HepG2 (cell line): ENCODE data around the gene S100A4. TPM values are rescaled to one million over a fixed set of nuclear protein-coding genes. Genes with fewer than 3 reads are reported as not detected.

Experiments
- NFE2 ChIP-seq: sonication (generic); formaldehyde crosslinking; IDR thresholded peaks from 2 replicates; pipeline ENCODE4 v1.4.0; 2020; ENCODE audit warnings: missing genetic modification reagents
- NKX3-1 ChIP-seq: sonication (generic); formaldehyde crosslinking; IDR thresholded peaks from 2 replicates; pipeline ENCODE4 v1.5.0; 2020; ENCODE audit warnings: missing genetic modification reagents
- PAX8 ChIP-seq: sonication (generic); formaldehyde crosslinking; IDR thresholded peaks from 2 replicates; pipeline ENCODE4 v1.8.0; 2022; ENCODE audit warnings: mild to moderate bottlenecking, missing genetic modification reagents, borderline replicate concordance
- SP1 ChIP-seq, 2 experiments: fragments of 450-650 bp in 1 of 2; sonication (generic) in 1 of 2; formaldehyde crosslinking in 1 of 2; IDR thresholded peaks; 2 replicates each; pipeline versions ENCODE4 v1.4.0 to v1.6.1; 2016 to 2020; ENCODE audit warnings: missing genetic modification reagents in 1 of 2
- ZBTB40 ChIP-seq, 2 experiments: fragments of 450-650 bp in 1 of 2; sonication (generic) in 1 of 2; formaldehyde crosslinking in 1 of 2; IDR thresholded peaks; 2 replicates each; pipeline versions ENCODE4 v1.6.1 to v1.8.0; 2016 to 2022; ENCODE audit warnings: antibody characterized with exemption in 1 of 2, mild to moderate bottlenecking in 1 of 2, missing genetic modification reagents in 1 of 2
- ZNF232 ChIP-seq: sonication (generic); formaldehyde crosslinking; IDR thresholded peaks from 2 replicates; pipeline ENCODE4 v1.4.0; 2020; ENCODE audit warnings: missing genetic modification reagents, borderline replicate concordance
- ZNF329 ChIP-seq: sonication (generic); formaldehyde crosslinking; IDR thresholded peaks from 2 replicates; pipeline ENCODE4 v1.9.0; 2021; ENCODE audit warnings: low read depth, mild to moderate bottlenecking, missing genetic modification reagents
- ZNF878 ChIP-seq: sonication (generic); formaldehyde crosslinking; IDR thresholded peaks from 2 replicates; pipeline ENCODE4 v1.8.1; 2023; ENCODE audit warnings: mild to moderate bottlenecking, missing genetic modification reagents, moderate library complexity
- polyA plus RNA-seq, 8 experiments: library from polyadenylated mRNA; depleted of rRNA in 3 of 8; stranded (reverse) in 7 of 8; unstranded in 1 of 8; fragments of >200 nt; fragmentation: Illumina TruSeq in 4 of 8; extraction: Trizol in 4 of 8; gene quantifications; 2 replicates each; pipeline versions ENCODE4 v1.2.1 to v1.2.3, GENCODE V29; 2011 to 2016; ENCODE audit warnings: low read depth in 4 of 8, missing spikeins in 1 of 8, mixed read lengths in 1 of 8; ENCODE audit not compliant: insufficient read depth in 1 of 8
- total RNA-seq, 5 experiments: library from RNA; depleted of rRNA; stranded (reverse); fragments of >200 nt; fragmentation: Illumina TruSeq; extraction: Trizol; gene quantifications; 2 replicates each; pipeline ENCODE4 v1.2.3, GENCODE V29; 2016; ENCODE audit warnings: low read depth in 1 of 5
- TF ChIP-seq, protein P1 (sequence below), 2 experiments: sonication (generic) in 1 of 2; formaldehyde crosslinking in 1 of 2; IDR thresholded peaks; 2 replicates each; pipeline versions ENCODE4 v1.4.0 to v1.6.1; 2016 to 2020; ENCODE audit warnings: borderline replicate concordance in 1 of 2, low read depth in 1 of 2, mild to moderate bottlenecking in 1 of 2, missing genetic modification reagents in 1 of 2

S100A4 gene
- total and polyA plus RNA-seq, 2 of the 13 experiments (the other 11 are each of a cell fraction or from before 2014, with no cell fraction given): 12.9 to 20.2 TPM

- TF ChIP-seq ZBTB40 (IDR thresholded peaks at IDR 0.05) (no peak), ZBTB40 (CRISPR knock-in tag; IDR thresholded peaks at IDR 0.05) (no peak), ZNF878 (no peak), NFE2 (CRISPR knock-in tag) (no peak), SP1 (IDR thresholded peaks at IDR 0.05) (no peak), SP1 (CRISPR knock-in tag; IDR thresholded peaks at IDR 0.05) (peak; percentile 76), ZNF232 (CRISPR knock-in tag) (no peak), PAX8 (CRISPR knock-in tag) (no peak), NKX3-1 (CRISPR knock-in tag) (0 out of 2 replicates have a peak, but pooled peaks have one; percentile 34), ZNF329 (CRISPR knock-in tag) (no peak)
- TF ChIP-seq, protein P1, sequence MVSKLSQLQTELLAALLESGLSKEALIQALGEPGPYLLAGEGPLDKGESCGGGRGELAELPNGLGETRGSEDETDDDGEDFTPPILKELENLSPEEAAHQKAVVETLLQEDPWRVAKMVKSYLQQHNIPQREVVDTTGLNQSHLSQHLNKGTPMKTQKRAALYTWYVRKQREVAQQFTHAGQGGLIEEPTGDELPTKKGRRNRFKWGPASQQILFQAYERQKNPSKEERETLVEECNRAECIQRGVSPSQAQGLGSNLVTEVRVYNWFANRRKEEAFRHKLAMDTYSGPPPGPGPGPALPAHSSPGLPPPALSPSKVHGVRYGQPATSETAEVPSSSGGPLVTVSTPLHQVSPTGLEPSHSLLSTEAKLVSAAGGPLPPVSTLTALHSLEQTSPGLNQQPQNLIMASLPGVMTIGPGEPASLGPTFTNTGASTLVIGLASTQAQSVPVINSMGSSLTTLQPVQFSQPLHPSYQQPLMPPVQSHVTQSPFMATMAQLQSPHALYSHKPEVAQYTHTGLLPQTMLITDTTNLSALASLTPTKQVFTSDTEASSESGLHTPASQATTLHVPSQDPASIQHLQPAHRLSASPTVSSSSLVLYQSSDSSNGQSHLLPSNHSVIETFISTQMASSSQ (IDR thresholded peaks at IDR 0.05; ENCODE audit: low read depth): no peak
- TF ChIP-seq, protein P1 (CRISPR knock-in tag; IDR thresholded peaks at IDR 0.05; ENCODE audit: borderline replicate concordance): peak; percentile 46; the same call in 1 of the 2 replicates
Measured at GRCh38 chr1:153545067-153546055, at the start of gene S100A4 (continued).
